HepG2 (cell line): ENCODE data around the gene FAM180A. TPM values are rescaled to one million over a fixed set of nuclear protein-coding genes. Genes with fewer than 3 reads are reported as not detected.

Experiments used
- ATAC-seq: fragments of 200-7000 bp; cut with Tn5 transposase; 3 replicates; pipeline ENCODE4 v1.9.1; 2020; ENCODE audit warnings: mild to moderate bottlenecking, moderate library complexity
- BruUV-seq: library from RNA; stranded (reverse); fragments of 400-500 nt; replicated peaks from 2 replicates; lab custom pipeline; 2021; lab: Mats Ljungman, UMichigan
- CTCF ChIA-PET: fragments of 300-600 bp; formaldehyde crosslinking; extraction: SDS; loops from one replicate; lab custom pipeline; 2021; ENCODE audit warnings: low total read pairs, inconsistent platforms, low intra/inter-chr PET ratio; lab: Yijun Ruan, JAX
- POLR2A ChIA-PET: fragments of 350-600 bp; sonication (Branson Sonifier 250); formaldehyde crosslinking; loops from one replicate; lab custom pipeline; 2020; ENCODE audit warnings: antibody characterized with exemption, inconsistent platforms; lab: Yijun Ruan, JAX
- DNase-seq: peaks from one replicate; pipeline ENCODE4 v3.0.0-alpha.2; 2015; ENCODE audit warnings: low spot score
- FAIRE-seq: peaks from 3 replicates; lab custom pipeline; 2011; peaks lifted over from hg19 to GRCh38; lab: Jason Lieb, UNC
- H2AFZ ChIP-seq: one replicate; pipeline ENCODE4 v1.6.1; 2011; ENCODE audit warnings: low read length, inconsistent platforms
- H3K27ac ChIP-seq: fragments of 300-600 bp; 3 replicates; pipeline ENCODE4 v1.8.0; 2011; ENCODE audit warnings: mixed run types, mild to moderate bottlenecking, mixed read lengths, low read length, inconsistent platforms; ENCODE audit not compliant: insufficient read depth; ENCODE audit errors: extremely low read length
- H3K27me3 ChIP-seq, 2 experiments: fragments of 200-600 bp in 1 of 2; 2 replicates in 1 of 2; 3 replicates in 1 of 2; pipeline versions ENCODE4 v1.6.0 to v1.8.0; 2011; ENCODE audit warnings: low read length in 2 of 2, mild to moderate bottlenecking in 2 of 2, moderate library complexity in 2 of 2, inconsistent platforms in 1 of 2; ENCODE audit not compliant: insufficient read depth in 2 of 2, control insufficient read depth in 1 of 2
- H3K36me3 ChIP-seq, 2 experiments: fragments of 200-600 bp in 1 of 2; replicated peaks in 1 of 2; 2 replicates in 1 of 2; 3 replicates in 1 of 2; pipeline versions ENCODE4 v1.5.1 to v1.8.0; 2011; ENCODE audit warnings: low read length in 2 of 2, inconsistent platforms in 1 of 2; ENCODE audit not compliant: insufficient read depth in 2 of 2, control insufficient read depth in 1 of 2
- H3K4me1 ChIP-seq: 2 replicates; pipeline ENCODE4 v1.5.1; 2012; ENCODE audit warnings: low read length, inconsistent platforms; ENCODE audit not compliant: insufficient read depth
- H3K4me2 ChIP-seq: 2 replicates; pipeline ENCODE4 v1.6.0; 2011; ENCODE audit warnings: low read depth, low read length, inconsistent platforms
- H3K4me3 ChIP-seq, 3 experiments: fragments of 200-600 bp in 1 of 3; sonication (generic), shearing (Covaris generic) in 1 of 3; replicated peaks in 1 of 3; 2 replicates each; pipeline ENCODE4 v1.5.1; 2011 to 2016; ENCODE audit warnings: low read length in 3 of 3, inconsistent platforms in 2 of 3, low read depth in 2 of 3, mild to moderate bottlenecking in 2 of 3, control low read depth in 1 of 3, mixed read lengths in 1 of 3; ENCODE audit not compliant: insufficient read depth in 1 of 3
- H3K79me2 ChIP-seq: one replicate; pipeline ENCODE4 v1.6.1; 2011; ENCODE audit warnings: low read length, inconsistent platforms; ENCODE audit not compliant: insufficient read depth
- H3K9ac ChIP-seq: 2 replicates; pipeline ENCODE4 v1.6.0; 2011; ENCODE audit warnings: mild to moderate bottlenecking, low read depth, low read length, inconsistent platforms; ENCODE audit not compliant: insufficient read depth
- H3K9me3 ChIP-seq: 2 replicates; pipeline ENCODE4 v1.5.1; 2012; ENCODE audit warnings: mild to moderate bottlenecking, low read length
- H4K20me1 ChIP-seq: 2 replicates; pipeline ENCODE4 v1.6.0; 2011; ENCODE audit warnings: inconsistent platforms, mild to moderate bottlenecking, low read length, moderate library complexity; ENCODE audit not compliant: insufficient read depth
- CENPT ChIP-seq: sonication (generic); formaldehyde crosslinking; IDR thresholded peaks from 2 replicates; pipeline ENCODE4 v1.8.0; 2022; ENCODE audit warnings: low read depth, mild to moderate bottlenecking, moderate library complexity, missing genetic modification reagents
- HES4 ChIP-seq: sonication (generic); formaldehyde crosslinking; IDR thresholded peaks from 2 replicates; pipeline ENCODE4 v1.9.0; 2021; ENCODE audit warnings: mild to moderate bottlenecking, missing genetic modification reagents, borderline replicate concordance
- HOXA5 ChIP-seq: sonication (generic); formaldehyde crosslinking; IDR thresholded peaks from 2 replicates; pipeline ENCODE4 v1.4.0; 2020; ENCODE audit warnings: missing genetic modification reagents
- PLSCR1 ChIP-seq: sonication (generic); formaldehyde crosslinking; IDR thresholded peaks from 2 replicates; pipeline ENCODE4 v1.5.0; 2020; ENCODE audit warnings: missing genetic modification reagents, mild to moderate bottlenecking, borderline replicate concordance
- ZEB1 ChIP-seq: IDR thresholded peaks from 2 replicates; pipeline ENCODE4 v1.6.1; 2012; ENCODE audit warnings: mild to moderate bottlenecking, low read depth, inconsistent platforms; ENCODE audit not compliant: insufficient replicate concordance
- ZFX ChIP-seq: sonication (generic); formaldehyde crosslinking; IDR thresholded peaks from 2 replicates; pipeline ENCODE4 v1.4.0; 2020; ENCODE audit warnings: mild to moderate bottlenecking, low read depth, missing genetic modification reagents, moderate library complexity
- ZNF253 ChIP-seq: sonication (generic); formaldehyde crosslinking; IDR thresholded peaks from 2 replicates; pipeline ENCODE4 v1.8.0; 2022; ENCODE audit warnings: mild to moderate bottlenecking, missing genetic modification reagents, borderline replicate concordance
- ZNF569 ChIP-seq: sonication (generic); formaldehyde crosslinking; IDR thresholded peaks from 2 replicates; pipeline ENCODE4 v1.5.0; 2020; ENCODE audit warnings: mild to moderate bottlenecking, missing genetic modification reagents, moderate library complexity, borderline replicate concordance
- ZNF740 ChIP-seq: sonication (generic); formaldehyde crosslinking; IDR thresholded peaks from 2 replicates; pipeline ENCODE4 v1.4.0; 2020; ENCODE audit warnings: missing genetic modification reagents
- ZNF75D ChIP-seq: sonication (generic); formaldehyde crosslinking; IDR thresholded peaks from 2 replicates; pipeline ENCODE4 v1.8.1; 2023; ENCODE audit warnings: missing genetic modification reagents, mild to moderate bottlenecking, borderline replicate concordance
- ZNF83 ChIP-seq: sonication (generic); formaldehyde crosslinking; IDR thresholded peaks from 2 replicates; pipeline ENCODE4 v1.4.0; 2020; ENCODE audit warnings: missing genetic modification reagents, mild to moderate bottlenecking, borderline replicate concordance
- WGBS: methylation state at CpG from one replicate; pipeline ENCODE4 v1.1.6; 2017; ENCODE audit warnings: low lambda C conversion rate; 5-methylcytosine and 5-hydroxymethylcytosine counted together
- in situ Hi-C: cut with HindIII; loops from 2 replicates; pipeline ENCODE4 v1.10.0; 2017; ENCODE audit warnings: low pct_unique_long_range_greater_than_20kb; ENCODE audit not compliant: extremely low pct_ligation_motif_present
- intact Hi-C: fragments of 100-400 bp; cut with micrococcal nuclease; formaldehyde crosslinking; loops from one replicate; pipeline ENCODE4 v1.10.0; 2022; ENCODE audit not compliant: unreplicated experiment
- polyA plus RNA-seq, 8 experiments: library from polyadenylated mRNA; depleted of rRNA in 3 of 8; stranded (reverse) in 7 of 8; unstranded in 1 of 8; fragments of >200 nt; fragmentation: Illumina TruSeq in 4 of 8; extraction: Trizol in 4 of 8; gene quantifications; 2 replicates each; pipeline versions ENCODE4 v1.2.1 to v1.2.3, GENCODE V29; 2011 to 2016; ENCODE audit warnings: low read depth in 4 of 8, missing spikeins in 1 of 8, mixed read lengths in 1 of 8; ENCODE audit not compliant: insufficient read depth in 1 of 8
- total RNA-seq, 5 experiments: library from RNA; depleted of rRNA; stranded (reverse); fragments of >200 nt; fragmentation: Illumina TruSeq; extraction: Trizol; gene quantifications; 2 replicates each; pipeline ENCODE4 v1.2.3, GENCODE V29; 2016; ENCODE audit warnings: low read depth in 1 of 5
- TF ChIP-seq, protein P1 (sequence below): fragments of 450-650 bp; IDR thresholded peaks from 2 replicates; pipeline ENCODE4 v1.6.1; 2017; ENCODE audit warnings: mild to moderate bottlenecking

Gene FAM180A
- total and polyA plus RNA-seq, 2 of the 13 experiments (the other 11 are each of a cell fraction or from before 2014, with no cell fraction given) = not detected

GRCh38 chr7:135728136-135728669 is 20.4 kb downstream of the FAM180A start, which contains the start of gene SLC13A4:
SLC13A4 (minus strand) TSS chr7:135728186; CDS start chr7:135727496, 690 bp downstream.
- Histone ChIP-seq H3K27me3 (peaks cover 6 to 62% of the 10 kb centered on the region in 2 experiments), H4K20me1 (no peaks in the 10 kb centered on the region), H3K36me3 (no peaks in the 10 kb centered on the region), H3K9ac (0 out of 2 replicates have a peak within 1 kb of the TSS, but pooled peaks have one; percentile 14), H2AFZ (no peak within 1 kb of the TSS), H3K79me2 (no peaks in the 10 kb centered on the region), H3K4me3 (peak within 1 kb of the TSS in 1 of 3 experiments; percentile 50; a peak in 2 of 6 replicates), H3K9me3 (no peaks in the 10 kb centered on the region), H3K4me2 (peak within 1 kb of the TSS; percentile 59), H3K27ac (no peak within 1 kb of the TSS), H3K4me1 (0 out of 2 replicates have a peak, but pooled peaks cover 10% of the 10 kb centered on the region)
- in situ Hi-C loops = no loop called here
- 51% methylated on average over 11 of the region's 11 CpGs for WGBS
- TF ChIP-seq ZNF83 (CRISPR knock-in tag) = no peak
- TF ChIP-seq ZEB1 = no peak
- no peak for TF ChIP-seq PLSCR1 (CRISPR knock-in tag)
- FAIRE-seq (no peak), DNase-seq (no peak), ATAC-seq (no peak)
- intact Hi-C loops = no loop called here
- no TSS peak for BruUV-seq
- POLR2A ChIA-PET = no interaction called here
- CTCF ChIA-PET = no interaction called here

GRCh38 chr7:135726911-135727673 is 21.5 kb downstream of the FAM180A start:
- no peak for DNase-seq
- CTCF ChIA-PET = no interaction called here
- WGBS = 8% methylated on average over 21 of the region's 30 CpGs
- BruUV-seq = no TSS peak
- Histone ChIP-seq H2AFZ (no peak overlapping the region), H3K27me3 (peaks cover 6 to 63% of the 10 kb centered on the region in 2 experiments), H3K36me3 (no peaks in the 10 kb centered on the region), H3K9ac (0 out of 2 replicates have a peak overlapping the region, but pooled peaks have one; percentile 14), H3K4me1 (0 out of 2 replicates have a peak, but pooled peaks cover 10% of the 10 kb centered on the region), H3K4me2 (peak overlapping the region; percentile 59), H3K79me2 (no peaks in the 10 kb centered on the region), H4K20me1 (no peaks in the 10 kb centered on the region), H3K9me3 (no peaks in the 10 kb centered on the region), H3K4me3 (peak overlapping the region in 1 of 3 experiments; percentile 50; a peak in 2 of 6 replicates), H3K27ac (no peak overlapping the region)
- no peak for FAIRE-seq
- POLR2A ChIA-PET = no interaction called here
- in situ Hi-C loops (no loop called here), intact Hi-C loops (no loop called here)
- ATAC-seq = peak; percentile 91
- no peak for TF ChIP-seq ZNF569 (CRISPR knock-in tag)
- TF ChIP-seq ZNF740 (CRISPR knock-in tag) = no peak
- TF ChIP-seq HOXA5 (CRISPR knock-in tag) = no peak
- no peak for TF ChIP-seq CENPT (CRISPR knock-in tag)
- TF ChIP-seq, protein P1, sequence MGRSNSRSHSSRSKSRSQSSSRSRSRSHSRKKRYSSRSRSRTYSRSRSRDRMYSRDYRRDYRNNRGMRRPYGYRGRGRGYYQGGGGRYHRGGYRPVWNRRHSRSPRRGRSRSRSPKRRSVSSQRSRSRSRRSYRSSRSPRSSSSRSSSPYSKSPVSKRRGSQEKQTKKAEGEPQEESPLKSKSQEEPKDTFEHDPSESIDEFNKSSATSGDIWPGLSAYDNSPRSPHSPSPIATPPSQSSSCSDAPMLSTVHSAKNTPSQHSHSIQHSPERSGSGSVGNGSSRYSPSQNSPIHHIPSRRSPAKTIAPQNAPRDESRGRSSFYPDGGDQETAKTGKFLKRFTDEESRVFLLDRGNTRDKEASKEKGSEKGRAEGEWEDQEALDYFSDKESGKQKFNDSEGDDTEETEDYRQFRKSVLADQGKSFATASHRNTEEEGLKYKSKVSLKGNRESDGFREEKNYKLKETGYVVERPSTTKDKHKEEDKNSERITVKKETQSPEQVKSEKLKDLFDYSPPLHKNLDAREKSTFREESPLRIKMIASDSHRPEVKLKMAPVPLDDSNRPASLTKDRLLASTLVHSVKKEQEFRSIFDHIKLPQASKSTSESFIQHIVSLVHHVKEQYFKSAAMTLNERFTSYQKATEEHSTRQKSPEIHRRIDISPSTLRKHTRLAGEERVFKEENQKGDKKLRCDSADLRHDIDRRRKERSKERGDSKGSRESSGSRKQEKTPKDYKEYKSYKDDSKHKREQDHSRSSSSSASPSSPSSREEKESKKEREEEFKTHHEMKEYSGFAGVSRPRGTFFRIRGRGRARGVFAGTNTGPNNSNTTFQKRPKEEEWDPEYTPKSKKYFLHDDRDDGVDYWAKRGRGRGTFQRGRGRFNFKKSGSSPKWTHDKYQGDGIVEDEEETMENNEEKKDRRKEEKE = no peak
- no peak for TF ChIP-seq HES4
- TF ChIP-seq ZNF253 (CRISPR knock-in tag) = no peak
- TF ChIP-seq ZFX (CRISPR knock-in tag) = peak; percentile 40; the same call in 1 of the 2 replicates
- TF ChIP-seq ZNF75D (CRISPR knock-in tag) = no peak
